Smooth muscle cell (in vitro differentiated cells): ENCODE results near the gene SLC22A31. TPM values are rescaled to one million over a fixed set of nuclear protein-coding genes. Genes with fewer than 3 reads are reported as not detected.

ENCODE experiments used
- DNase-seq: peaks from one replicate; lab custom pipeline; 2025; ENCODE audit not compliant: unreplicated experiment; lab: John Stamatoyannopoulos, UW
- H2AFZ ChIP-seq: fragments of 200-600 bp; sonication (generic); 2 replicates; pipeline ENCODE4 v1.6.0; 2016; ENCODE audit warnings: antibody characterized with exemption, low read depth, mild to moderate bottlenecking
- H3F3A ChIP-seq: fragments of 200-600 bp; sonication (generic); 2 replicates; pipeline ENCODE4 v1.6.0; 2017; ENCODE audit warnings: antibody characterized with exemption, low read depth
- H3K27ac ChIP-seq: fragments of 200-600 bp; sonication (generic); 2 replicates; pipeline ENCODE4 v1.5.1; 2016; ENCODE audit warnings: low read depth, mild to moderate bottlenecking
- H3K27me3 ChIP-seq: fragments of 200-600 bp; sonication (generic); 2 replicates; pipeline ENCODE4 v1.6.1; 2016; ENCODE audit warnings: low read depth, mild to moderate bottlenecking
- H3K36me3 ChIP-seq: fragments of 200-600 bp; sonication (generic); 2 replicates; pipeline ENCODE4 v1.5.1; 2016; ENCODE audit warnings: low read depth
- H3K4me1 ChIP-seq: fragments of 200-600 bp; sonication (generic); 2 replicates; pipeline ENCODE4 v1.5.1; 2016; ENCODE audit warnings: low read depth
- H3K4me2 ChIP-seq: fragments of 200-600 bp; sonication (generic); 2 replicates; pipeline ENCODE4 v1.6.0; 2016; ENCODE audit warnings: mild to moderate bottlenecking
- H3K4me3 ChIP-seq: fragments of 200-600 bp; sonication (generic); 2 replicates; pipeline ENCODE4 v1.5.1; 2016; ENCODE audit warnings: mild to moderate bottlenecking
- H3K79me2 ChIP-seq: fragments of 200-600 bp; sonication (generic); 2 replicates; pipeline ENCODE4 v1.6.0; 2016; ENCODE audit warnings: low read depth, mild to moderate bottlenecking
- H3K9ac ChIP-seq: fragments of 200-600 bp; sonication (generic); 2 replicates; pipeline ENCODE4 v1.6.0; 2016; ENCODE audit warnings: low read depth
- H3K9me3 ChIP-seq: fragments of 200-600 bp; sonication (generic); replicated peaks from 2 replicates; pipeline ENCODE4 v1.5.1; 2016; ENCODE audit warnings: low read depth
- H4K20me1 ChIP-seq: fragments of 200-600 bp; sonication (generic); 2 replicates; pipeline ENCODE4 v1.6.0; 2016; ENCODE audit warnings: low read depth
- WGBS: methylation state at CpG from one replicate; pipeline ENCODE4 v1.1.7; 2016; ENCODE audit warnings: low lambda C conversion rate; 5-methylcytosine and 5-hydroxymethylcytosine counted together
- polyA plus RNA-seq: library from polyadenylated mRNA; unstranded; fragments of >200 nt; fragmentation: Nextera tagmentation; extraction: Ambion mirVana; gene quantifications from 2 replicates; pipeline ENCODE4 v1.2.1, GENCODE V29; 2016
- total RNA-seq: library from RNA; depleted of rRNA; stranded (reverse); fragments of >200 nt; gene quantifications from 2 replicates; pipeline ENCODE4 v1.2.3, GENCODE V29; 2014
- TF ChIP-seq, protein P1 (sequence below): fragments of 200-600 bp; sonication (generic); IDR thresholded peaks from 2 replicates; pipeline ENCODE4 v1.5.1; 2017; ENCODE audit warnings: borderline replicate concordance, mild to moderate bottlenecking, antibody characterized with exemption; ENCODE audit not compliant: insufficient read depth, poor library complexity, severe bottlenecking

Gene SLC22A31
- total and polyA plus RNA-seq, 2 experiments from 2014 or later = 0.43 TPM; not detected in 1

- TF ChIP-seq, protein P1, sequence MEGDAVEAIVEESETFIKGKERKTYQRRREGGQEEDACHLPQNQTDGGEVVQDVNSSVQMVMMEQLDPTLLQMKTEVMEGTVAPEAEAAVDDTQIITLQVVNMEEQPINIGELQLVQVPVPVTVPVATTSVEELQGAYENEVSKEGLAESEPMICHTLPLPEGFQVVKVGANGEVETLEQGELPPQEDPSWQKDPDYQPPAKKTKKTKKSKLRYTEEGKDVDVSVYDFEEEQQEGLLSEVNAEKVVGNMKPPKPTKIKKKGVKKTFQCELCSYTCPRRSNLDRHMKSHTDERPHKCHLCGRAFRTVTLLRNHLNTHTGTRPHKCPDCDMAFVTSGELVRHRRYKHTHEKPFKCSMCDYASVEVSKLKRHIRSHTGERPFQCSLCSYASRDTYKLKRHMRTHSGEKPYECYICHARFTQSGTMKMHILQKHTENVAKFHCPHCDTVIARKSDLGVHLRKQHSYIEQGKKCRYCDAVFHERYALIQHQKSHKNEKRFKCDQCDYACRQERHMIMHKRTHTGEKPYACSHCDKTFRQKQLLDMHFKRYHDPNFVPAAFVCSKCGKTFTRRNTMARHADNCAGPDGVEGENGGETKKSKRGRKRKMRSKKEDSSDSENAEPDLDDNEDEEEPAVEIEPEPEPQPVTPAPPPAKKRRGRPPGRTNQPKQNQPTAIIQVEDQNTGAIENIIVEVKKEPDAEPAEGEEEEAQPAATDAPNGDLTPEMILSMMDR = no peak
- no peak for DNase-seq
- peaks cover 43% of the 10 kb centered on the region for H3K27me3 ChIP-seq
- no peaks in the 10 kb centered on the region for H4K20me1 ChIP-seq
- no peaks in the 10 kb centered on the region for H3K9me3 ChIP-seq
- no peaks in the 10 kb centered on the region for H3K4me1 ChIP-seq
- no peak overlapping the region for H3K4me2 ChIP-seq
- no peak overlapping the region for H3K27ac ChIP-seq
- H3K4me3 ChIP-seq = no peak overlapping the region
- no peak overlapping the region for H3K9ac ChIP-seq
- no peaks in the 10 kb centered on the region for H3F3A ChIP-seq
- H2AFZ ChIP-seq = no peak overlapping the region
- no peaks in the 10 kb centered on the region for H3K79me2 ChIP-seq
- no peaks in the 10 kb centered on the region for H3K36me3 ChIP-seq
- 91% methylated on average over 26 of the region's 26 CpGs for WGBS
These were observed 2.5 kb downstream of the SLC22A31 start for GRCh38 chr16:89197633-89198416.

GRCh38 chr16:89197033-89197632 is 3.2 kb downstream of the SLC22A31 start:
- DNase-seq = no peak
- peaks cover 36% of the 10 kb centered on the region for H3K27me3 ChIP-seq
- H3K4me1 ChIP-seq = no peaks in the 10 kb centered on the region
- H3K36me3 ChIP-seq = no peaks in the 10 kb centered on the region
- no peaks in the 10 kb centered on the region for H4K20me1 ChIP-seq
- H3K9ac ChIP-seq = no peak overlapping the region
- no peaks in the 10 kb centered on the region for H3K9me3 ChIP-seq
- WGBS = 92% methylated on average over 13 of the region's 13 CpGs
- TF ChIP-seq, protein P1 = no peak
- H3K4me3 ChIP-seq = no peak overlapping the region
- no peak overlapping the region for H3K27ac ChIP-seq
- no peak overlapping the region for H3K4me2 ChIP-seq
- no peaks in the 10 kb centered on the region for H3F3A ChIP-seq
- H3K79me2 ChIP-seq = no peaks in the 10 kb centered on the region
- no peak overlapping the region for H2AFZ ChIP-seq

DNA sequence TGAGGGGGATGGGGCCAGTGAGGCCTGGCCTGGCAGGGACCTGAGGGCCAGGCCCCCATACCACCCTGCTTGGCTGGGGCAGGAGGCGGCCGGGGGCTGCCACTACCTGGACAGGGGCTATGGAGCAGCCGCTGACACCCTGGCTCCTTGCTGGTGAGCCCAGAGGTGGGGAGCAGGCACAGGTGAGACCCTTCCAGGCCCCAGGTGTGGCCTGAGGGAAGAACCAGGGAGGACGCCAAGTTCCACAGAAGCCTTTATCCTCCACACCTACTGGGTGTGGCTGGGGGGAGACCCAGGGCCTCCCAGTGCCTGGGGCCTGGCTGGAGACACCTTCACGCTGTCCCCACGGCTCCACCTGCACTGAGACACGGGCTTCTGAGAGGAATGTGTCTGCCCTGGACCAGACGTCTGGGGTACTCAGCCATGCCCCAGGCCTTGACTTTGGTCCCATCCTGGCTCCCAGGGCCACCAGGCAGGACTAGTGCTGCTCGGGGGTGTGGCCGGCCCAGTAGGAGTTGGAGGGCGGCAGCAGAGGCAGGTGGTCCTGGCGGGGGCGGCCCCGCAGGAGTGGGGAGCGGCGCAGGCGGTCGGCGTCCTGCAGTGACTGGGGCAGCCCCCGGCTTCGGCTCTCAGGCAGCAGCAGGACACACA is 4.7 kb downstream of the SLC22A31 start:
- H2AFZ ChIP-seq = no peak overlapping the region
- no peaks in the 10 kb centered on the region for H3K36me3 ChIP-seq
- H3K4me1 ChIP-seq = no peaks in the 10 kb centered on the region
- no peak overlapping the region for H3K9ac ChIP-seq
- H3K79me2 ChIP-seq = no peaks in the 10 kb centered on the region
- no peak overlapping the region for H3K27ac ChIP-seq
- H3F3A ChIP-seq = no peaks in the 10 kb centered on the region
- H3K4me3 ChIP-seq = no peak overlapping the region
- DNase-seq = no peak
- 91% methylated on average over 21 of the region's 21 CpGs for WGBS
- H4K20me1 ChIP-seq = no peaks in the 10 kb centered on the region
- H3K27me3 ChIP-seq = peaks cover 22% of the 10 kb centered on the region
- H3K9me3 ChIP-seq = no peaks in the 10 kb centered on the region
- no peak overlapping the region for H3K4me2 ChIP-seq
- TF ChIP-seq, protein P1 = no peak
